ENCODE measurements around the gene UBE2M.
"Not testable (repeated sequence)": the region's sequence is repeated elsewhere in the genome, so short reads cannot be mapped to it uniquely, and the experiment has no call there.

The UBE2M gene

GRCh38 chr19:58511353-58512208 is 46.8 kb downstream of the UBE2M start, which contains the start of gene SLC27A5:
TSS of gene SLC27A5 (minus strand) at chr19:58511992. CDS start at chr19:58511955, 37 bp downstream.
- DNase-seq = no peak

GRCh38 chr19:58510084-58510862 is 48.1 kb downstream of the UBE2M start:
- DNase-seq = no peak

GRCh38 chr19:58509731-58510083 is 48.7 kb downstream of the UBE2M start:
- no peak for DNase-seq

GRCh38 chr19:58507602-58508223 is 50.7 kb downstream of the UBE2M start:
- DNase-seq = not testable (repeated sequence)
